Vagina (tissue), 2 donors: Measurements from ENCODE around the gene DOCK11. TPM values are rescaled to one million over a fixed set of nuclear protein-coding genes. Genes with fewer than 3 reads are reported as not detected.

Experiments used
- DNase-seq, 2 donors: peaks; one replicate each; pipeline ENCODE4 v3.0.0-alpha.2; 2017; ENCODE audit errors: extremely low spot score in 2 of 2
- H3K27ac ChIP-seq: fragments of 200-600 bp; sonication (generic); one replicate; pipeline ENCODE4 v1.5.1; 2019
- H3K27me3 ChIP-seq: fragments of 200-600 bp; sonication (generic); one replicate; pipeline ENCODE4 v1.5.1; 2019
- H3K36me3 ChIP-seq, 2 donors: fragments of 200-600 bp; sonication (generic); one replicate each; pipeline ENCODE4 v1.5.1; 2017 to 2019
- H3K4me1 ChIP-seq: fragments of 200-600 bp; sonication (generic); one replicate; pipeline ENCODE4 v1.5.1; 2019
- H3K4me3 ChIP-seq, 2 donors: fragments of 200-600 bp; sonication (generic); 1 replicate in 1 of 2; 2 replicates in 1 of 2; pipeline ENCODE4 v1.5.1; 2016 to 2019
- H3K9me3 ChIP-seq: fragments of 200-600 bp; sonication (generic); one replicate; pipeline ENCODE4 v1.5.1; 2019
- POLR2A ChIP-seq, 2 donors: fragments of 450-650 bp; IDR thresholded peaks; one replicate each; pipeline ENCODE4 v1.6.1; 2017; ENCODE audit warnings: antibody characterized with exemption in 2 of 2, mild to moderate bottlenecking in 2 of 2, moderate library complexity in 2 of 2
- POLR2AphosphoS5 ChIP-seq, 2 donors: sonication (generic); formaldehyde crosslinking; IDR thresholded peaks; one replicate each; pipeline ENCODE4 v1.9.0; 2017; ENCODE audit warnings: antibody characterized with exemption in 2 of 2, mild to moderate bottlenecking in 2 of 2, low read depth in 1 of 2; ENCODE audit not compliant: insufficient read depth in 1 of 2
- intact Hi-C: fragments of 100-400 bp; cut with DNase I; formaldehyde crosslinking; loops from one replicate; pipeline ENCODE4 v1.15.1; 2023
- total RNA-seq: library from RNA; depleted of rRNA; stranded (reverse); fragments of >200 nt; gene quantifications from one replicate; pipeline ENCODE4 v1.2.3, GENCODE V29; 2016
- TF ChIP-seq, protein P1 (sequence below), 3 experiments: fragments of 450-650 bp in 2 of 3; fragments of 200-600 bp in 1 of 3; sonication (generic) in 1 of 3; IDR thresholded peaks; one replicate each; pipeline ENCODE4 v1.5.1; 2017 to 2019; ENCODE audit warnings: antibody characterized with exemption in 3 of 3, mild to moderate bottlenecking in 2 of 3, moderate library complexity in 2 of 3

DOCK11 gene
- total RNA-seq, 1 donor from 2014 or later = 20.6 TPM

DNA sequence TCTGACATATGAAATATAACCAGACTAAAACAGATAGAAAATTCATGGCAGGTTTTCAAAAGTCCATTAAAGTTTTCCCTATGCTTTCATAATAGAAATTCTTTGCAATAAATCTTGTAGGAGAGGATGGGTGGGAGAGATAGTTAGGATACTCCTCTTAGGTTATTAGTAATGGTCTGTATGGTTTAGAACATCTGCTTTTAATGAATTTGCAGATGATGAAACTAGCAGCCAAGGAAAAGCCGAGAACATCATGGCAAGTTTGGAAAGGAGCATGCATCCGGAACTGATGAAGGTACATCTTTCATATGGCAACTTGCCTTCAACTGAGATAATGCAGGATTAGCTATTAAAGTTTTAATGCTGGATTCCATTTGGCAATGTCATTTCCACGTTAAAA, 70.7 kb downstream of the DOCK11 start:
- intact Hi-C loops = loop anchor here (10.0 kb wide), 1 partner anchor 72 kb away; the partner anchor contains the start of gene DOCK11
- Histone ChIP-seq H3K4me1 (no peaks in the 10 kb centered on the region), H3K9me3 (no peaks in the 10 kb centered on the region), H3K4me3 (no peak overlapping the region), H3K27me3 (no peaks in the 10 kb centered on the region), H3K36me3 (no peaks in the 10 kb centered on the region), H3K27ac (no peak overlapping the region)
- TF ChIP-seq, protein P1, sequence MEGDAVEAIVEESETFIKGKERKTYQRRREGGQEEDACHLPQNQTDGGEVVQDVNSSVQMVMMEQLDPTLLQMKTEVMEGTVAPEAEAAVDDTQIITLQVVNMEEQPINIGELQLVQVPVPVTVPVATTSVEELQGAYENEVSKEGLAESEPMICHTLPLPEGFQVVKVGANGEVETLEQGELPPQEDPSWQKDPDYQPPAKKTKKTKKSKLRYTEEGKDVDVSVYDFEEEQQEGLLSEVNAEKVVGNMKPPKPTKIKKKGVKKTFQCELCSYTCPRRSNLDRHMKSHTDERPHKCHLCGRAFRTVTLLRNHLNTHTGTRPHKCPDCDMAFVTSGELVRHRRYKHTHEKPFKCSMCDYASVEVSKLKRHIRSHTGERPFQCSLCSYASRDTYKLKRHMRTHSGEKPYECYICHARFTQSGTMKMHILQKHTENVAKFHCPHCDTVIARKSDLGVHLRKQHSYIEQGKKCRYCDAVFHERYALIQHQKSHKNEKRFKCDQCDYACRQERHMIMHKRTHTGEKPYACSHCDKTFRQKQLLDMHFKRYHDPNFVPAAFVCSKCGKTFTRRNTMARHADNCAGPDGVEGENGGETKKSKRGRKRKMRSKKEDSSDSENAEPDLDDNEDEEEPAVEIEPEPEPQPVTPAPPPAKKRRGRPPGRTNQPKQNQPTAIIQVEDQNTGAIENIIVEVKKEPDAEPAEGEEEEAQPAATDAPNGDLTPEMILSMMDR (IDR thresholded peaks at IDR 0.05) = no peak
- TF ChIP-seq POLR2AphosphoS5 (IDR thresholded peaks at IDR 0.05; ENCODE audit: insufficient read depth in 1 of 2, low read depth in 1 of 2) (no peak), POLR2A (IDR thresholded peaks at IDR 0.05) (no peak)
- DNase-seq = no peak

DNA sequence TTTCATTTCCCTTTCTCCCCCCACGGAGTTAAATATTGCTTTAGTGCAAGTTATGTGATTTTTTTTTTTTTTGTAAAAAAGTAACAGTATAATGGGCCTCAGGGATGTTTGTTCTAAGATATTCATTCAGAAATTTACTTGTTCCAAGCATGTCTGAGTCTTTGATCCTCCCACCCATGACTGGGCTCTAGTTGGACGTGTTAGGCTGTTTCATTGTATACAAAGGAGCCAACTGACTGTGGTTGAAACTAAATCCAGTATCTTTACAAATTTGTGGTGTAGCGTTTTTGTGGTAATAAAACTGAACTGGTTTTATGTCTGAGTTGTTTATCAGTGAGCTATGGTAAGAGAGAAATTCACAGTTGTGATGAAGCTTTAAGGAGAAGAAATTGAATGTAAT, 74.1 kb downstream of the DOCK11 start:
- Histone ChIP-seq H3K27me3 (no peaks in the 10 kb centered on the region), H3K9me3 (no peaks in the 10 kb centered on the region), H3K4me3 (no peak overlapping the region), H3K4me1 (no peaks in the 10 kb centered on the region), H3K36me3 (no peaks in the 10 kb centered on the region), H3K27ac (no peak overlapping the region)
- DNase-seq = no peak
- intact Hi-C loops = loop anchor here (10.0 kb wide), 1 partner anchor 75 kb away; the partner anchor contains the start of gene DOCK11
- TF ChIP-seq, protein P1 (IDR thresholded peaks at IDR 0.05) = no peak
- no peak for TF ChIP-seq POLR2AphosphoS5 (IDR thresholded peaks at IDR 0.05; ENCODE audit: insufficient read depth in 1 of 2, low read depth in 1 of 2)

DNA sequence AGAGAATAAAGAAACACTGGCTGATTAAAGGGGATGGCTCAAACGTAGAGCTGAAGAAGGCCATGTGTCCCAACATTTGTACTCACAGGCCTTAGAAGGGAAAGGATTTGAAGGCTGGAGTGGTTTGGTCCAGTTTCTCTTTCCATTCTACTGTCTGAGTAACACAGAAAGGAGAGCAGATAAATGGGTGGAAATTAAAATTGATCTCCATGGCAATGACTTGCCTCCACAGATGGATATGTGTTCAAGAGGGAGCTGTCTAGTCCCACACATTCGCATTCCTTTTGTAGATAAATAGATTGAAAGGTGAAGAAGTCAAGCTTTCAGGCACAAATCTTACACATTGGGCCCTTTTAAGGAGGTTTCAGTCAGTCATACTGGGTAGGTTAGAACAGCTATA, 74.6 kb downstream of the DOCK11 start:
- H3K27me3 ChIP-seq = no peaks in the 10 kb centered on the region
- H3K4me3 ChIP-seq = no peak overlapping the region
- H3K9me3 ChIP-seq = no peaks in the 10 kb centered on the region
- H3K27ac ChIP-seq = no peak overlapping the region
- TF ChIP-seq POLR2AphosphoS5 (IDR thresholded peaks at IDR 0.05; ENCODE audit: insufficient read depth in 1 of 2, low read depth in 1 of 2) = no peak
- TF ChIP-seq POLR2A (IDR thresholded peaks at IDR 0.05) = no peak
- TF ChIP-seq, protein P1 (IDR thresholded peaks at IDR 0.05) = no peak
- H3K4me1 ChIP-seq = no peaks in the 10 kb centered on the region
- no peaks in the 10 kb centered on the region for H3K36me3 ChIP-seq
- intact Hi-C loops = no loop called here
- DNase-seq = no peak

DNA sequence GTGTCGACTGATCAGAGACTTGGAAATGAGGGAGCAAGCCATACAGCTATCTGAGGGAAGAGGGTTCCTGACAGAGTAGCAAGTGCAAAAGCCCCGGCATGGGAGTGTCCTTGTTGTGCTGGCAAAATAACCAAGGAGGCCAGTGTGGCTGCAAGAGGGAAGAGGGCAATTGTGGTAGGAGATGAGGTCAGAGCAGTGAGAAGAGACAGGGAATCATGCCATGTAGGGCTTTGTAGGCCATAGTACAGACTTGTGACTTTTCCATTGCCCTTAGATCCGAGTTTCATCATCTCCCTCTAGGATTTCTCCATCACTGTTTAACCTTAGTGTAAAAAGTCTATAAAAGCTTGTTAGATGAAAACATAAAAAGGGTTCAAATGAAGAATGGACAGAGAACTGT, 76.2 kb downstream of the DOCK11 start:
- intact Hi-C loops = no loop called here
- H3K4me1 ChIP-seq = no peaks in the 10 kb centered on the region

DNA sequence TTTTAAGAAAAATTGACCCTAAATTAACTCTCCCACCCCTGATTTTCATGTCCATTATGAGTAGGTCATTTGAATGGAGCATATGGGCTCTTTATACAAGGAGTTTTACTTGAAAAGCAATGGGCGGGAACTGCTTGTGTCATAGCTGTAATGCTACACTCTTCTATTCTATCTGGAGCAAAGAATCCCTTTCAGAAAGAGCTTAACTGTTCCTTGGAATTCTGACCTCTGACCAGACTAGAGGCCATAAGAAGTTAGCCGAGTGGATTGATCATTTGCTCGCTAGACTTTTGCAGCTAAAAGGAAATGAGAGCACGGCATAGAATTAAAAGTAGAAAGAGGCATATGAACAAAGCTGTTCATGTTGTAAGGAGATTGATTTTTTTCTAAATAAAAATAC, 79.1 kb downstream of the DOCK11 start:
- Histone ChIP-seq H3K4me3 (no peak overlapping the region), H3K36me3 (no peaks in the 10 kb centered on the region), H3K4me1 (no peaks in the 10 kb centered on the region), H3K27ac (no peak overlapping the region), H3K9me3 (no peaks in the 10 kb centered on the region), H3K27me3 (no peaks in the 10 kb centered on the region)
- DNase-seq = no peak
- intact Hi-C loops = no loop called here
- TF ChIP-seq, protein P1 (IDR thresholded peaks at IDR 0.05) = no peak
- TF ChIP-seq POLR2AphosphoS5 (IDR thresholded peaks at IDR 0.05; ENCODE audit: insufficient read depth in 1 of 2, low read depth in 1 of 2) = no peak
- no peak for TF ChIP-seq POLR2A (IDR thresholded peaks at IDR 0.05)

More for the DNA sequence above, 76.2 kb downstream of the DOCK11 start:
- no peaks in the 10 kb centered on the region for H3K27me3 ChIP-seq
- H3K27ac ChIP-seq = no peak overlapping the region
- DNase-seq = no peak
- TF ChIP-seq, protein P1 (IDR thresholded peaks at IDR 0.05) = no peak
- TF ChIP-seq POLR2A (IDR thresholded peaks at IDR 0.05) (no peak), POLR2AphosphoS5 (IDR thresholded peaks at IDR 0.05; ENCODE audit: insufficient read depth in 1 of 2, low read depth in 1 of 2) (no peak)
- no peak overlapping the region for H3K4me3 ChIP-seq
- no peaks in the 10 kb centered on the region for H3K36me3 ChIP-seq
- no peaks in the 10 kb centered on the region for H3K9me3 ChIP-seq
